Dermis microvascular lymphatic vessel endothelial cell (primary cell): ENCODE measurements around the gene SLC47A2. TPM values are rescaled to one million over a fixed set of nuclear protein-coding genes. Genes with fewer than 3 reads are reported as not detected.
"Not testable (repeated sequence)": the region's sequence is repeated elsewhere in the genome, so short reads cannot be mapped to it uniquely, and the experiment has no call there.

Source experiments
- DNase-seq, 2 donors: peaks; one replicate each; pipeline versions ENCODE4 v3.0.0 to v3.0.0-alpha.2; 2010; ENCODE audit warnings: low read depth in 2 of 2
- total RNA-seq: library from RNA; depleted of rRNA; stranded (reverse); fragments of >200 nt; gene quantifications from 2 replicates; pipeline ENCODE4 v1.2.1, GENCODE V29; 2014

The SLC47A2 gene
- total RNA-seq, 1 donor from 2014 or later = not detected

GRCh38 chr17:19708431-19709175 lies 7.8 kb downstream of the SLC47A2 start:
- DNase-seq = no peak

- DNase-seq = no peak
Measured at GRCh38 chr17:19707728-19708221, 8.6 kb downstream of the SLC47A2 start.

DNA sequence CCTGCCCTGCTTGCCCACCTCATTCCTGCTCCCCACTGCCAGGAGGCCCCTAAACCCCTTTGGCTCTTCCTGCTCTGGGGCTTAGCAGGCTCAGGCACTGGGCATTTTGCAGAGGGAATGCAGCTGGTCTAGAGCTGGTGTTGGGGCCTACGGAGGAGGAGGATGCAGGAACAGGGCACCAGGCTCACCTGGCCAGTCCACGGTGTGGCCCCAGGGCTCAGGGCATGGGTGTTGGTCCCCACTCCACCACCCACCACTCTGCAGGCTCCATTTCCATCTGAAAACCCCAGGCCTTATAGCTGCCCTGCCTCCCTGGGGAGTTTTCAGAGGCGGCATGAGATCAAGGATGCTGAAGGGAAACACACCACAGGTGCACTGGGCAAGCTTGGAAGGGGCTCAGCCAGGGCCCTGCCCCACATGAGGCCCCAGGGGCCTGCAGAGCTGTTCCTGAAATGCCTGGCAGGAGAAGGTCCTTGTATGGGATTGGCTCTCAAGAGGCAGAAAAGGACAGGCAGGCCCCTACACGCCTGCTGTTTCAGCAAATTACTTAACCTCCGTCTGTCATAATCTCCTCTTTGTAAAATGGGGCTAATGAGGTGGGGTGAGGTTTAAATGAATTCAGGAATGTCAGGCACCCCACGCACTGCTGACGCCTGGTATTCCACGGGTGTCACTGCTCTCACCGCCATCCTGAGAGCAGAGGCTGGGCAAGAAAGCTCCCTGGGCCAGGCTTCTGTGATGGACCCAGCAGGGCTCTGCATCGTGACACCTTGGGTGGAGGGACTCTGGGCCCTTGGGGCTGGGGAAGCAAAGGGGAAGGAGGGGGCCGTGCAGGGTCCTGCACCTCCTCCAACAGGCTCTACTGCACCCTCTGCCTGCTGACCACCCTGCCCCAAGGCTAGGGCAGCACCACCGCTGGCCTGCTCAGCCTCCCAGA lies 9.3 kb downstream of the SLC47A2 start:
- DNase-seq = no peak

DNA sequence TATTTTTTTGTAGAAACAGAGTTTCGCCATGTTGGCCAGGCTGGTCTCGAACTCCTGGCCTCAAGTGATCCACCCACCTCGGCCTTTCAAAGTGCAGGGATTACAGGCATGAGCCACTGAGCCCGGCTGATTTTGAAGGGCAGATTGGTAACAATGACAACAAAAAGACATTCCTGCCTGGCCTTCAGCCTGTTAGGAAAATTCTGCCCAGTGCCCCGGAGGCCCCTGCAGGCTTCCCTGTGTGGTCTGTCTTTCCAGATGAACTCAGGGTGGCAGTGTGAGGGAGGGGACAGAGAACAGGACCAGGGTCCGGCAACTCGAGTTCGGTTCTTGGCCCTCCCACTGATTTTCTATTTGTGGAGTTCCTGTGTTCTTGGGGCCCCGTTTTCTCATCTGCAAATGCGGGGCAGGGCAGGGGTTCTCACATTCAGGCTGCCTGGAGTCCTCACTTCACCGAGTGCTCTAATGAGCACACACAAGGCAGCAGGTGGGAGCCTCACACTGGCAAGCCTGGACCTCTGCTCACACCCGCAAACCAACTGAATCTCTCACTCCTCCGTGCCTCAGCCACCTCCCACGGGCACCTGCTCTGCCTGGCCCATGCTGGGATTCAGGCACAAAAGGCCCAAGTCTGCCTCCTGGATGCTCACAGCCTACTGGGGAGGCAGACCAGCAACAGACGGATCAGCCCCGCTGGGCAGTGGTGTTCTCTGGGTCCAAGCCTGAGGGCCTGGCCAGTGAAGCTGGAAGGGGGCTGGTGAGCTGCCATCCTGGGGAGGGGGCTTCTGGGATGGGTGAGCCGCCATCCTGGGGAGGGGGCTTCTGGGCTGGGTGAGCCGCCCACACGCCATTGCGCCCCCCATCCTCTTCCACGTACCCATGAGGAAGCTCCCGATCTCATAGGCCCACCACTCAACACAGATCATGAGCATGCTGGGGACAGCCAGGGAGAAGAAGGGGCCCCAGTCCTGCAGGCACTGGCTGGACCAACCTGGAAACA lies 10.3 kb downstream of the SLC47A2 start:
- DNase-seq = no peak

DNA sequence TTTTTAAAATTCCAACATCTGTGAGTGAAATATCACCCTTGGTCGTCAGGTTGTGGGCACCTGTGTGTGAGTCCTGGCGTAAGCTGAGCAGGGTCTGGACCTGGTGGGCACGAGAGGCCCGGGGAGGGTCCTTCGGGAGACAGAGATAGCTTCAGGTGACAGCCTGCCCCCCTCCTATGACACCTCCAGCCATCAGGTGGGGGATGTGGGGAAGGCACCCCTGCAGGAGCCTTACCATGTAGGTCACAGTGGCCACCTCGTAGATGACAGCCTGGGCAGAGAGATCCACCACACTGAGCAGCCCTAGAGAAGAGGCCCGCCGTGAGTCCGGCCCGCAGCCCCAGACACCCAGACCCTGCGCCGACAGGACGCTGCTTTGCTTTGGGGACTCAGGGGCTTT lies 11.2 kb downstream of the SLC47A2 start:
- no peak for DNase-seq

- DNase-seq = no peak
Measured at GRCh38 chr17:19703828-19704613, 12.4 kb downstream of the SLC47A2 start.

- DNase-seq = no peak
Measured at GRCh38 chr17:19703106-19703827, 13.1 kb downstream of the SLC47A2 start.

GRCh38 chr17:19702217-19702641 lies 14.2 kb downstream of the SLC47A2 start:
- no peak for DNase-seq

GRCh38 chr17:19686400-19687090 lies 29.8 kb downstream of the SLC47A2 start:
- DNase-seq = no peak

DNA sequence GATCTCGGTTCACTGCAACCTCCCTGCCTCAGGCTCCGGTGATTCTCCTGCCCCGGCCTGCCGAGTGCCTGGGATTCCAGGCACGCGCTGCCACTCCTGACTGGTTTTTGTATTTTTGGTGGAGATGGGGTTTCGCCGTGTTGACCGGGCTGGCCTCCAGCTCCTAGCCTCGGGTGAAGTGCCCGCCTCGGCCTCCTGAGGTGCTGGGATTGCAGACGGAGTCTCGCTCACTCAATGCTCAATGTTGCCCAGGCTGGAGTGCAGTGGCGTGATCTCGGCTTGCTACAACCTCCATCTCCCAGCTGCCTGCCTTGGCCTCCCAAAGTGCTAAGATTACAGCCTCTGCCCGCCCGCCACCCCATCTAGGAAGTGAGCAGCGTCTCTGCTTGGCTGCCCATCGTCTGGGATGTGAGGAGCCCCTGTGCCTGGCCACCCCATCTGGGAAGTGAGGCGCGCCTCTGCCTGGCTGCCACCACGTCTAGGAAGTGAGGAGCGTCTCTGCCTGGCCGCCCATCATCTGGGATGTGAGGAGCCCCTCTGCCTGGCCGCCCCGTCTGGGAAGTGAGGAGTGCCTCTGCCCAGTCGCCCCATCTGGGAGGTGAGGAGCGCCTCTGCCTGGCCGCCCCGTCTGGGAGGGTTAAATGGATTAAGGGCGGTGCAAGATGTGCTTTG lies 31.3 kb downstream of the SLC47A2 start:
- not testable (repeated sequence) for DNase-seq

GRCh38 chr17:19683117-19683516 lies 33.3 kb downstream of the SLC47A2 start:
- DNase-seq = no peak

DNA sequence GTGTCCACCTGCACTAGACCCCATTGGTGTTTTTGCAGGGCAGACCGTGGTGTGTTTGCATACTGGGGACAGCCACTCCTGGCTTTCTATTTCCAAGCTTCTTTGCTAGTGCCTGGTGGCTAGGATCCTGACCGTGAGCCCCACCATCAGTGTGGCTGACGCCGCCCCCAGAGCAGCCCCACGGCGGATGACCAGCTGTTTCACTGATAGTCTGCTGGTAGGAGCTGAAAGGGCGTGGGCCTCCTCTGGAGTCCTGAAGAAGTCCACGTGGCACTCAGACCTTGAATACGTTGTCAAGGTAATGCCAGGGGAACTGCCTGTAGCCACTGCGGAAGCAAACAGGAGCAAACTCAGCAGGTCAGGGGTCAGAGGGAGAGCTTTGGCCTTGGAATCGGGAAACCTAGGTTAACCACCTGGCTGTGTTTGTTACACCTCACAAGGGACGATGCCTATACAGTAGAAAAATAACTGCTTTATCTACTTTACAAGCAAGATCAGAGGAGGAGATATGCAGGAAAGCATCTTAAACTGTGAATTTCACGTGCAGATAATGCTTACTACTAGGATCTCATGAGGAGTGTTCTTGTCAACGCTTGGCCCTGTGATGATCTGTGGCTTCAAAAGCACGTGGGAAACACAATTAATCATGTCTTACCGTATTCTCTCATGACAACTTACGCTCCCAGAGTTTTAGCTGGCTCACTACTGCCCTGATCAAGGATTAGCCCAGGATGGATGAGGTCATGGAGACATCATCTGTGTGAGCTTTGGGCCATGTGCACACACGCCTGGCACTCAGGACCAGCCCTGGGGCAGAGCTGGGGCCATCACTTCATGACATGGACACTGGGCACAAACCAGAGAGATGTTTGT lies 37.6 kb downstream of the SLC47A2 start:
- no peak for DNase-seq

- no peak for DNase-seq
Measured at GRCh38 chr17:19677736-19678379, 38.5 kb downstream of the SLC47A2 start.

DNA sequence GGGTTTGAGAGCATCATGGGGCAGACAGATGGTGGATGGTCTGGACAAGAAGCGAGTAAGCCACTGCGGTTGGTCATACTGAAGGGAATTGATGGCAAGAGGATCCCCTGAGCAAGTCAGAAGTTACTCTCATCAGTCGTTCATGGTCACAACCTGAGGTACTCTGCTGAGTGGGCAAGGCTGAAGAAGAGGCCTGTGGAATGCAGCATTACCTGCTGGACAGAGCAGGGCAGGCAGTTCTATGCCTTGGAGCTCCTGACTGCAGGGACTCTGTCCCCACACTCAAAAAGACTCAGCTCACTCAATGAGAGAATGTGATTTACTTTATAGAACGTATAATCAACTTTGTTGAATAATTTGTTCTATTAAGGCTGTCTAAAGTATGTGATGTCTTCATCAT lies 39.5 kb downstream of the SLC47A2 start:
- no peak for DNase-seq

DNA sequence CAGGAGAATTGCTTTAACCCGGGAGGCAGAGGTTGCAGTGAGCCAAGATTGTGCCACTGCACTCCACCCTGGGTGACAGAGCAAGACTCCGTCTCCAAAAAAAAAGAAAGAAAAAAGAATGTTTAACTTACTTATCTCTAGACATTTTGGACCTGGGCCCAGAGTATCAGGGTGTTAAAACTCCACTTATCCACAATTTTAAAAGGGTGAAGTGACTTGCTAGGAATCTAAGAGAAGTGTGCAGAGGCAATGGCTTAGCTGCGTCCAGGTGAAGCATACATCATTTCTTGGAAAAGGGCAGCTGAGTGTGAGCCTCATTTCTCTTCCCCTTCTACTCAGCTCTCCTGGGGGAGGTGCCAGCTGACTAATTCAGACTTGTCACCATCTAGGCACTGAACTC lies 42.8 kb downstream of the SLC47A2 start:
- DNase-seq = no peak

GRCh38 chr17:19672009-19672750 lies 44.2 kb downstream of the SLC47A2 start:
- DNase-seq = no peak
